ENCODE results near the gene STARD8. TPM values are rescaled to one million over a fixed set of nuclear protein-coding genes. Genes with fewer than 3 reads are reported as not detected.

The STARD8 gene
- total and polyA plus RNA-seq, 3 donors from 2014 or later: 2.3 to 4.0 (median 3.1) TPM

- Histone ChIP-seq H3K36me3 (ENCODE audit: low read depth, missing control alignments) (no peaks in the 10 kb centered on the region), H3K27me3 (no peaks in the 10 kb centered on the region), H3K27ac (no peak overlapping the region), H3K4me1 (no peaks in the 10 kb centered on the region), H3K9me3 (no peaks in the 10 kb centered on the region), H3K4me3 (no peak overlapping the region)
- WGBS, 2 donors: 99% methylated on average over 9 of the region's 9 CpGs; no CpG with 5 or more reads in 1 of the 2 donors
- TF ChIP-seq POLR2A (IDR thresholded peaks at IDR 0.05) (no peak), CTCF (IDR thresholded peaks at IDR 0.05) (no peak)
- intact Hi-C loops (cut with DNase I; ENCODE audit: low total_unique reads): no loop called here
- DNase-seq: no peak
Measured at GRCh38 chrX:68720851-68721250, 73.4 kb downstream of the STARD8 start.

- intact Hi-C loops (cut with DNase I; ENCODE audit: low total_unique reads): no loop called here
Measured at GRCh38 chrX:68721546-68721945, 74.1 kb downstream of the STARD8 start.

GRCh38 chrX:68721991-68722860 is 74.8 kb downstream of the STARD8 start:
- H3K27me3 ChIP-seq: no peaks in the 10 kb centered on the region
- no peak overlapping the region for H3K27ac ChIP-seq
- WGBS, 2 donors: 98 to 100% methylated on average over 2 to 15 of the region's 16 CpGs
- TF ChIP-seq POLR2A (IDR thresholded peaks at IDR 0.05): no peak
- no peak for TF ChIP-seq CTCF (IDR thresholded peaks at IDR 0.05)
- H3K4me3 ChIP-seq: no peak overlapping the region
- H3K4me1 ChIP-seq: no peaks in the 10 kb centered on the region
- H3K36me3 ChIP-seq (ENCODE audit: low read depth, missing control alignments): no peaks in the 10 kb centered on the region
- intact Hi-C loops (cut with DNase I; ENCODE audit: low total_unique reads): no loop called here
- DNase-seq: no peak
- no peaks in the 10 kb centered on the region for H3K9me3 ChIP-seq

More at GRCh38 chrX:68721546-68721945, 74.1 kb downstream of the STARD8 start:
- Histone ChIP-seq H3K4me1 (no peaks in the 10 kb centered on the region), H3K9me3 (no peaks in the 10 kb centered on the region), H3K4me3 (no peak overlapping the region), H3K27ac (no peak overlapping the region), H3K27me3 (no peaks in the 10 kb centered on the region), H3K36me3 (ENCODE audit: low read depth, missing control alignments) (no peaks in the 10 kb centered on the region)
- WGBS, 2 donors: 96 to 100% methylated on average over 1 to 5 of the region's 7 CpGs
- no peak for TF ChIP-seq POLR2A (IDR thresholded peaks at IDR 0.05)
- no peak for TF ChIP-seq CTCF (IDR thresholded peaks at IDR 0.05)
- no peak for DNase-seq

GRCh38 chrX:68723491-68724155 is 76.2 kb downstream of the STARD8 start:
- Histone ChIP-seq H3K36me3 (ENCODE audit: low read depth, missing control alignments) (no peaks in the 10 kb centered on the region), H3K4me1 (no peaks in the 10 kb centered on the region), H3K4me3 (no peak overlapping the region), H3K27ac (no peak overlapping the region), H3K9me3 (no peaks in the 10 kb centered on the region), H3K27me3 (no peaks in the 10 kb centered on the region)
- intact Hi-C loops (cut with DNase I; ENCODE audit: low total_unique reads): no loop called here
- DNase-seq: no peak
- 80 to 96% methylated on average over 1 to 18 of the region's 24 CpGs for WGBS, 2 donors
- TF ChIP-seq CTCF (IDR thresholded peaks at IDR 0.05) (no peak), POLR2A (IDR thresholded peaks at IDR 0.05) (no peak)

All from testis (tissue), 3 donors.